HepG2 (cell line): ENCODE data around the gene SUN5. TPM values are rescaled to one million over a fixed set of nuclear protein-coding genes. Genes with fewer than 3 reads are reported as not detected.

Source experiments
- DNMT3B ChIP-seq: conservative IDR thresholded peaks from 2 replicates; pipeline ENCODE4 v1.6.1; 2016; ENCODE audit warnings: missing biosample characterization, control low read depth
- HOXD1 ChIP-seq: sonication (generic); formaldehyde crosslinking; IDR thresholded peaks from 2 replicates; pipeline ENCODE4 v1.5.0; 2020; ENCODE audit warnings: missing genetic modification reagents
- IKZF4 ChIP-seq: sonication (generic); formaldehyde crosslinking; IDR thresholded peaks from 2 replicates; pipeline ENCODE4 v1.5.1; 2020; ENCODE audit warnings: borderline replicate concordance, mild to moderate bottlenecking, low read depth, missing genetic modification reagents; ENCODE audit errors: not compliant biosample characterization
- KIAA2018 ChIP-seq: sonication (generic); formaldehyde crosslinking; IDR thresholded peaks from 2 replicates; pipeline ENCODE4 v1.5.0; 2020; ENCODE audit warnings: mild to moderate bottlenecking, missing genetic modification reagents, borderline replicate concordance
- REXO4 ChIP-seq: sonication (generic); formaldehyde crosslinking; IDR thresholded peaks from 2 replicates; pipeline ENCODE4 v1.8.0; 2022; ENCODE audit warnings: missing genetic modification reagents, mild to moderate bottlenecking, borderline replicate concordance
- TEAD2 ChIP-seq: sonication (generic); formaldehyde crosslinking; IDR thresholded peaks from 2 replicates; pipeline ENCODE4 v1.9.0; 2021; ENCODE audit warnings: missing genetic modification reagents
- ZNF280D ChIP-seq: sonication (generic); formaldehyde crosslinking; IDR thresholded peaks from 2 replicates; pipeline ENCODE4 v1.5.1; 2020; ENCODE audit warnings: mild to moderate bottlenecking, missing genetic modification reagents
- ZNF362 ChIP-seq: sonication (generic); formaldehyde crosslinking; IDR thresholded peaks from 2 replicates; pipeline ENCODE4 v1.4.0; 2020; ENCODE audit warnings: missing genetic modification reagents, mild to moderate bottlenecking, borderline replicate concordance
- ZNF816 ChIP-seq: sonication (generic); formaldehyde crosslinking; IDR thresholded peaks from 2 replicates; pipeline ENCODE4 v1.8.0; 2022; ENCODE audit warnings: missing genetic modification reagents, mild to moderate bottlenecking, borderline replicate concordance
- polyA plus RNA-seq, 8 experiments: library from polyadenylated mRNA; depleted of rRNA in 3 of 8; stranded (reverse) in 7 of 8; unstranded in 1 of 8; fragments of >200 nt; fragmentation: Illumina TruSeq in 4 of 8; extraction: Trizol in 4 of 8; gene quantifications; 2 replicates each; pipeline versions ENCODE4 v1.2.1 to v1.2.3, GENCODE V29; 2011 to 2016; ENCODE audit warnings: low read depth in 4 of 8, missing spikeins in 1 of 8, mixed read lengths in 1 of 8; ENCODE audit not compliant: insufficient read depth in 1 of 8
- total RNA-seq, 5 experiments: library from RNA; depleted of rRNA; stranded (reverse); fragments of >200 nt; fragmentation: Illumina TruSeq; extraction: Trizol; gene quantifications; 2 replicates each; pipeline ENCODE4 v1.2.3, GENCODE V29; 2016; ENCODE audit warnings: low read depth in 1 of 5
- TF ChIP-seq, protein P1 (sequence below): sonication (generic); formaldehyde crosslinking; IDR thresholded peaks from 2 replicates; pipeline ENCODE4 v1.4.0; 2020; ENCODE audit warnings: mild to moderate bottlenecking, missing genetic modification reagents
- TF ChIP-seq, protein P2 (sequence below): sonication (generic); formaldehyde crosslinking; IDR thresholded peaks from 2 replicates; pipeline ENCODE4 v1.8.0; 2022; ENCODE audit warnings: mild to moderate bottlenecking, missing genetic modification reagents; ENCODE audit not compliant: insufficient replicate concordance

The SUN5 gene
- total and polyA plus RNA-seq, 2 of the 13 experiments (the other 11 are each of a cell fraction or from before 2014, with no cell fraction given) = not detected

- TF ChIP-seq KIAA2018 (CRISPR knock-in tag) (peak; percentile 96; the same call in 1 of the 2 replicates), ZNF816 (CRISPR knock-in tag) (0 out of 2 replicates have a peak, but pooled peaks have one; percentile 5), HOXD1 (CRISPR knock-in tag) (0 out of 2 replicates have a peak, but pooled peaks have one; percentile 30), DNMT3B (CRISPR knock-in tag) (no peak), ZNF280D (CRISPR knock-in tag) (no peak), REXO4 (CRISPR knock-in tag) (0 out of 2 replicates have a peak, but pooled peaks have one; percentile 73), ZNF362 (CRISPR knock-in tag) (no peak; the same call in 1 of the 2 replicates), IKZF4 (no peak), TEAD2 (CRISPR knock-in tag) (peak; percentile 50; the same call in 1 of the 2 replicates)
- TF ChIP-seq, protein P1, sequence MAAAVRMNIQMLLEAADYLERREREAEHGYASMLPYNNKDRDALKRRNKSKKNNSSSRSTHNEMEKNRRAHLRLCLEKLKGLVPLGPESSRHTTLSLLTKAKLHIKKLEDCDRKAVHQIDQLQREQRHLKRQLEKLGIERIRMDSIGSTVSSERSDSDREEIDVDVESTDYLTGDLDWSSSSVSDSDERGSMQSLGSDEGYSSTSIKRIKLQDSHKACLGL (CRISPR knock-in tag) = no peak; the same call in 1 of the 2 replicates
- TF ChIP-seq, protein P2, sequence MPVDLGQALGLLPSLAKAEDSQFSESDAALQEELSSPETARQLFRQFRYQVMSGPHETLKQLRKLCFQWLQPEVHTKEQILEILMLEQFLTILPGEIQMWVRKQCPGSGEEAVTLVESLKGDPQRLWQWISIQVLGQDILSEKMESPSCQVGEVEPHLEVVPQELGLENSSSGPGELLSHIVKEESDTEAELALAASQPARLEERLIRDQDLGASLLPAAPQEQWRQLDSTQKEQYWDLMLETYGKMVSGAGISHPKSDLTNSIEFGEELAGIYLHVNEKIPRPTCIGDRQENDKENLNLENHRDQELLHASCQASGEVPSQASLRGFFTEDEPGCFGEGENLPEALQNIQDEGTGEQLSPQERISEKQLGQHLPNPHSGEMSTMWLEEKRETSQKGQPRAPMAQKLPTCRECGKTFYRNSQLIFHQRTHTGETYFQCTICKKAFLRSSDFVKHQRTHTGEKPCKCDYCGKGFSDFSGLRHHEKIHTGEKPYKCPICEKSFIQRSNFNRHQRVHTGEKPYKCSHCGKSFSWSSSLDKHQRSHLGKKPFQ (CRISPR knock-in tag) = no peak
These were observed 4.3 kb upstream of the SUN5 start (continued) for GRCh38 chr20:33008336-33009213.
